ENCODE data around the gene CAMKMT.

CAMKMT gene

GRCh38 chr2:44599130-44599529 lies 237.4 kb downstream of the CAMKMT start:
- no peak for TF ChIP-seq CTCF (conservative IDR thresholded peaks at IDR 0.05; ENCODE audit: low read depth)
- no peak for DNase-seq (ENCODE audit: low spot score)
- ChIA-PET CTCF (interaction anchor here (0.6 to 1.3 kb wide), 3 partner anchors 42 to 338 kb away, joined by 3 to 6 read pairs (median 3); no protein-coding TSS in a partner anchor), POLR2A (ENCODE audit: low non-redundant PET) (no interaction called here)
- no peak overlapping the region for H3K27ac ChIP-seq

GRCh38 chr2:44602446-44602845 lies 240.7 kb downstream of the CAMKMT start:
- no peak overlapping the region for H3K27ac ChIP-seq
- ChIA-PET CTCF (no interaction called here), POLR2A (ENCODE audit: low non-redundant PET) (no interaction called here)
- no peak for TF ChIP-seq CTCF (conservative IDR thresholded peaks at IDR 0.05; ENCODE audit: low read depth)
- DNase-seq (ENCODE audit: low spot score) = no peak

GRCh38 chr2:44605511-44605910 lies 243.8 kb downstream of the CAMKMT start:
- no peak for TF ChIP-seq CTCF (conservative IDR thresholded peaks at IDR 0.05; ENCODE audit: low read depth)
- POLR2A ChIA-PET (ENCODE audit: low non-redundant PET) = no interaction called here
- no peak overlapping the region for H3K27ac ChIP-seq
- no peak for DNase-seq (ENCODE audit: low spot score)
- CTCF ChIA-PET = interaction anchor here (0.8 kb wide), 1 partner anchor 339 kb away, joined by 3 read pairs; no protein-coding TSS in a partner anchor

GRCh38 chr2:44612276-44612675 lies 250.5 kb downstream of the CAMKMT start:
- TF ChIP-seq CTCF (conservative IDR thresholded peaks at IDR 0.05; ENCODE audit: low read depth) = no peak
- POLR2A ChIA-PET (ENCODE audit: low non-redundant PET) = no interaction called here
- H3K27ac ChIP-seq = no peak overlapping the region
- CTCF ChIA-PET = interaction anchor here (0.5 kb wide), 1 partner anchor 13 kb away, joined by 3 read pairs; no protein-coding TSS in a partner anchor
- DNase-seq (ENCODE audit: low spot score) = no peak

GRCh38 chr2:44614940-44615339 lies 253.2 kb downstream of the CAMKMT start:
- ChIA-PET POLR2A (ENCODE audit: low non-redundant PET) (no interaction called here), CTCF (no interaction called here)
- H3K27ac ChIP-seq = no peak overlapping the region
- DNase-seq (ENCODE audit: low spot score) = no peak
- no peak for TF ChIP-seq CTCF (conservative IDR thresholded peaks at IDR 0.05; ENCODE audit: low read depth)

GRCh38 chr2:44615950-44616518 lies 254.3 kb downstream of the CAMKMT start:
- no peak for TF ChIP-seq CTCF (conservative IDR thresholded peaks at IDR 0.05; ENCODE audit: low read depth)
- no peak for DNase-seq (ENCODE audit: low spot score)
- no peak overlapping the region for H3K27ac ChIP-seq
- ChIA-PET CTCF (interaction anchor here (1.2 kb wide), 1 partner anchor 136 kb away, joined by 4 read pairs; no protein-coding TSS in a partner anchor), POLR2A (ENCODE audit: low non-redundant PET) (no interaction called here)

All from RWPE1 (cell line).